GM12801 (cell line): ENCODE results near the gene FRAS1.

ENCODE experiments used
- TF ChIP-seq, protein P1 (sequence below): IDR thresholded peaks from one replicate; pipeline ENCODE4 v1.5.1; 2011; ENCODE audit warnings: control low read depth; ENCODE audit not compliant: insufficient read length; ENCODE audit errors: extremely low read depth

The FRAS1 gene

DNA sequence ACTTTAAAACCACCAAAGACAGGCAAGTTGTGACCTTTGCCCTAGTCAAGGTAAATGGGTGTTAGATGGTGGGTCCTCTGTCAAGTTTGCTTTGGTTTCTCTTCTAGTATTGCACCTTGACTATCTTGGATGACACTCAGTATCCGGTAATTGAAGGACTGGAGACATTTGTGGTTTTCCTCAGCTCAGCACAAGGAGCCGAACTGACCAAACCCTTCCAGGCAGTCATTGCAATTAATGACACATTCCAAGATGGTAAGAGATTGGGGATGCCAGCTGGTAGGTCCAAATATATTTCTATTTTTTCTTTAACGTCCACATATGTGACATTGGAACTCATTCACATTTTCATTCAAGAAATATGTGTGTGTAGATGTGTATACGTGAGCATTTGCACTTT, 425.2 kb downstream of the FRAS1 start:
- TF ChIP-seq, protein P1, sequence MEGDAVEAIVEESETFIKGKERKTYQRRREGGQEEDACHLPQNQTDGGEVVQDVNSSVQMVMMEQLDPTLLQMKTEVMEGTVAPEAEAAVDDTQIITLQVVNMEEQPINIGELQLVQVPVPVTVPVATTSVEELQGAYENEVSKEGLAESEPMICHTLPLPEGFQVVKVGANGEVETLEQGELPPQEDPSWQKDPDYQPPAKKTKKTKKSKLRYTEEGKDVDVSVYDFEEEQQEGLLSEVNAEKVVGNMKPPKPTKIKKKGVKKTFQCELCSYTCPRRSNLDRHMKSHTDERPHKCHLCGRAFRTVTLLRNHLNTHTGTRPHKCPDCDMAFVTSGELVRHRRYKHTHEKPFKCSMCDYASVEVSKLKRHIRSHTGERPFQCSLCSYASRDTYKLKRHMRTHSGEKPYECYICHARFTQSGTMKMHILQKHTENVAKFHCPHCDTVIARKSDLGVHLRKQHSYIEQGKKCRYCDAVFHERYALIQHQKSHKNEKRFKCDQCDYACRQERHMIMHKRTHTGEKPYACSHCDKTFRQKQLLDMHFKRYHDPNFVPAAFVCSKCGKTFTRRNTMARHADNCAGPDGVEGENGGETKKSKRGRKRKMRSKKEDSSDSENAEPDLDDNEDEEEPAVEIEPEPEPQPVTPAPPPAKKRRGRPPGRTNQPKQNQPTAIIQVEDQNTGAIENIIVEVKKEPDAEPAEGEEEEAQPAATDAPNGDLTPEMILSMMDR: no peak

DNA sequence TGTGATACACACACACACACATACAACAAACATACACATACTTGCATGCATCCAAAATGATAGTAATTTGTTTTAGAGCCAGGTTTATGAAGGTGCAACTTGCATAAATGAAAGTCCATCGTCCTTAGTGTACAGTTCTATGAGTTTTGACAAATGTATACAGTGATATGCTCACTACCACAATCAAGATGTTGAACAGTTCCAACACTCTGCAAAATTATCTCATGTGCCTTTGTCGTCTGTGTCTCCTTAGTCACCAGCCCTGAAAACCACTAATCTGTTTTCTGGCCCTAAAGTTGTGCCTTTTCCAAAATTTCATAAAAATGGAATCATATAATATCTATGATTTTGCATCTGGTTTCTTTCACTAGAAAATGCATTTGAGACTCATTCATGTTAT, 426.7 kb downstream of the FRAS1 start:
- TF ChIP-seq, protein P1: no peak

DNA sequence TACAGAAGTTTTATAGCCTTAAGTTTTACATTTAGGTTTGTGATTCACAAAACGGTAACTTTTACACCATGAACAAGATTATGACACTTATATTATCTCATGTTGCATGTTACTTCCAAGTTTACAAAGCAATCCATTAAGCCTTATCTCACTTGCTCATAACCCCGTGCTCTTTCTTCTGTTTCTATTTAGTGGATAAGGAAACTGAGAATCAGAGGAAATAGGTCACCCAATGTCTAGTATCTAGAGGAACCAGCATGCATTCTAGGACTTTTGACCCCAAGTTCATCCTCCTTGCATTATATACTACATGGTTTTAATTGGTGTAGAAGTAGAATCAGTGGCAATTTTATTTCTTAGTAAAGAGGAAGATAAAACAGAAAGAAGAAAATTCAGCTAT, 427.5 kb downstream of the FRAS1 start:
- TF ChIP-seq, protein P1: no peak

DNA sequence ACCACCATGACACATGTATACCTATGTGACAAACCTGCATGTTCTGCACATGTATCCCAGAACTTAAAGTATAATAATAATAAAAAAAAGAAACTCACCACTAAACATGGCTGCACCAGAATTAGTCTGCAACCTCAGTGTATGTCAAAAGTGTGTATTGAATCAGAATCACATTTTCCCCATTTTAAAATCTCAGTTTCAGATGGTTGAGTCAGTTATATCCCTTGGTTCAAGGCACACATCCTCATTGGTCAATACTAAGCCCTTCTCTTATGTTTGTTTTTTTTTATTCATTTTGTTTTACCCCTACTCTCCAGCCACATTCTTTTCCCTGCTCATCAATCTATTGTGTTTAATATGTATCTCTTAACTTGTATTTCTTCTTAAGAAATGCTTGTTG, 436.6 kb downstream of the FRAS1 start:
- TF ChIP-seq, protein P1: no peak

DNA sequence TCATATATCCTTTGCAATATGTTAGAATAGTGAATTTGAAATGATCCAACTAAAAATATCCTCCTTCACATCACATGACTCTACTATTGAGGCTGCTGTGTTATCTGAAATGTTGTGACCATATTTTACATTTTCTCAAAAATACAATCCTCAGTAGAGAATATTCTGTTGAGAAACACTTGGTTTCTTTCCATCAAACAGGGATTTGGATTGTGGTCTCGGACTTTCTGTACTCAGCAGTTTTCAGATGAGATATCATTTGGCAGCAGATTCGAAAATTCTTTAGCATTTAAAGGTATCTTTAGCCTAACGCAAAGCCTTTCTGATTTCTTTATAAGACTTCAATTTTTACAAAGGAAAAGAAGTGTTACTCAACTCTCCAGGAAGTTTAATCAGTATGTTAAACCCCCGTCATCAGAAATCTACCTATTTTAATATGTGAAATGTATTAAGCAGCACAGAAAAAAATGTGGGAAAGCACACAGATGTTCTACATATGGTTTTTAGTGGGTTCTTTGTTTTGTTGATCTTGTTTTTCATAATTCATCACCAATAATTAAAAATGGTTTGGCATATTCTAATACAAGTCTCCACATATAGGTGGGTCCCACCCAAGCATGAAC, 439.0 kb downstream of the FRAS1 start:
- TF ChIP-seq, protein P1: no peak

DNA sequence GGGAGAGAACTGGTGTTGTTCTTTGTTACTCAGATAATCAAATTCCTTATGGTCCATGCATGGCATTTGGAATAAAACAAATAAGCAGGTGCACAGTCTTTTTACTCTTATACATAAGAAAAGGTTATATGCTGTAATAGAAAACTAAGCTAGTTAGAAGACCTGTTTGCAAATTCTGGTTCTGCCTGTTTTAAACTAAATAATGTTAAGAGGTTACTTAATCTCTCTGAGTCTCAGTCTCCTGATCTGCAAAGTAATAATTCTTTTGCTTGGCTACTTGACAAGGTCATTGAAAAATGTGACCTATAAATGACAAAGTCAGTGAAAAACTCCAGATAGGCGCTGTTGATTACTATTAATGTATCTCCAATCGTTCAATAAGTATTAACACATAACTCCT, 451.9 kb downstream of the FRAS1 start:
- TF ChIP-seq, protein P1: no peak

DNA sequence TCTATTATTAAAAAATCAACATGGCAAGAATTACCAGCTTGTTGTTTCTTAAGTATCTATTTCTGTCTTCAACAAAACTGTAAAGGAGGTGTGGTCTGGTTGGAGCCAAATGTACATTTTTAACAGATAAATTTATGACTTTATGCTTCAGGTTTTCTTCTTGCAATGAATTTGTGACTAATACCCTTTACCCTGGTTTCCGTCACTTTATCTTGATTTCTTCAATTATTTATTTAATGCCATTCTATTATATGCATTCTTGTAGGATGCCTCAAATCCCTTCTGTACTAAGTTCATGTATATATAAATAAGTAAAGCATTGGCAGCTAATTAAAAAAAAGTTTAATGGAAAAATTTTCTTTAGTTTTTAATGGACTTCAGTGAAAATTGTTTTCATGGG, 453.0 kb downstream of the FRAS1 start:
- TF ChIP-seq, protein P1: no peak

DNA sequence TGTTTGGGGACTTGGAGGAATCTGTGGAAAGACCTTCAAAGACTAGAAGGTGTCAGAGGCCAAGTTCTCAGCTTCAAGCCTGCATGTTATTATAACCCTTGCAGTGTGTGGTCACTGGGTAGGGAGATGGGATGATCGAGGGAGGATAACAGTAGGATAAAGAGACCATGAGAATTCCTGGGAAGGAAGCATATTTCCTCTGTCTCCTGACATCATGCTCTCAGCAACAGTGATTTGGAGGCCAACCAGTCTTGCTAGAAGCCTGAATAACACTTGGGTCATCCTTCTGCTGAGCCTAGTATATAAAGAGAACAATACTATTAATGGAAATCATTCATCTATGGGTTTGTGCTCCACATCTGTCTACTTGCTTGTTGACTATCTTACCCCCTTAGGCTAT, 453.6 kb downstream of the FRAS1 start:
- TF ChIP-seq, protein P1: no peak
